Stimulated activated CD4-positive, alpha-beta T cell treated with anti-CD3 and anti-CD28 coated beads, Interleukin-1b, Interleukin-23, amount 100 ng/mL, for 1 hour (primary cell): ENCODE data around the gene FOXP2.
"Not testable (repeated sequence)": the region's sequence is repeated elsewhere in the genome, so short reads cannot be mapped to it uniquely, and the experiment has no call there.

ENCODE experiments used
- DNase-seq, 2 donors: peaks; one replicate each; pipeline ENCODE4 v3.0.0-alpha.2; 2020; ENCODE audit warnings: low read depth in 2 of 2

FOXP2 gene

DNA sequence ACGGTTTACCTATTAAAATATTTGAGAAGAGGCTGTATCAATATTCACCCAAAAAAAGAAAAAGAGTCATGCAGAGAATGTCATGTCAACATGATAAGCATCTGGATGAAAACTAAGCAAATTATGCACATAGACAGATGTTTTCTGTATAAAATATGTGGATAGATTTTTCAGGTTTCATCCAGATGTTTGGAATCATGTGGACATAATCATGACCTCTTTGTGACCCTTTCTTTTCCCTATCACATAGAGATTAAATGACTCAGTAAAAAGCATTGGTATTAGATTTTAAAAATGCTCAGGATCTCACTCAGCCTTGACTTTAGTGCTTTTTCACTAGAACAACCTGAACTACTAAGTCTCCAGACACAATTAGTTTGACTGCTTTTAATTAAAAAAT is 90.0 kb downstream of the FOXP2 start:
- no peak for DNase-seq

DNA sequence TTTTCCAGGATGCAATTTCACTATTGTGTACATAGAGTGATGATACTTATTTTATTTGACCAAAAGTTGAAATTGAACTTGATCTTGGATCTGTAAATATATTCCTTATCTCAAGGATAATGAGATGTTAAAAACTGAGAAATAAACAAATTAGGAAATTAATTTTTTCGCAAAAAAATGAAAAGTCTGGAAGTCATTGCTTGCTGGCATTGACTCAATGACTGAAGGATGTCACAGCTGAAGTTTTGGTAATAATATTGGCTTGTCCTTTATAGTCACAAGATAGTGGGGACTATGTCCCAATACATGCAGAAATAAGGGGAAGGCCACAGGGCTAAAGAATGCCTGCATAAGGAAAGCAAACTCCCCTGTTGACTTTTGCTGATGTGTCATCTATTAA is 92.8 kb downstream of the FOXP2 start:
- DNase-seq: no peak

DNA sequence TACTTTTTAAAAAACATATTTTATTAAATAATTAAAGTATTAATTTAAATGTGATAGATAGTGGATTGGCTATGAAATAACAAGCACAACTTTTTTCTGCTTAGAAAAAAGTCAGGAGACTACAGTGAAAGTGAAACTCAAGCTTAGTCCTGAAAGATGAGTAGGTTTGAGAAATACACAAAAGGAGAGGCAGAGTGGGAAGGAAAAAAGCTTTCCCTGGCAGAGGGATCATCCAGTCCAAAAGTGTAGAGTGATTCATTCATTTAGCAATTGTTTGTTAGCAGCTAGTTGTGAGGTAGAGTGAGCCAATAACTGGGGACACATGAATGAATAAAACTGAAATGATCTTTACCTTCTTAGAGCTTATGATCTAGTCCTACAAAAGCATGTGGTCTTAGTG is 93.5 kb downstream of the FOXP2 start:
- DNase-seq: no peak

DNA sequence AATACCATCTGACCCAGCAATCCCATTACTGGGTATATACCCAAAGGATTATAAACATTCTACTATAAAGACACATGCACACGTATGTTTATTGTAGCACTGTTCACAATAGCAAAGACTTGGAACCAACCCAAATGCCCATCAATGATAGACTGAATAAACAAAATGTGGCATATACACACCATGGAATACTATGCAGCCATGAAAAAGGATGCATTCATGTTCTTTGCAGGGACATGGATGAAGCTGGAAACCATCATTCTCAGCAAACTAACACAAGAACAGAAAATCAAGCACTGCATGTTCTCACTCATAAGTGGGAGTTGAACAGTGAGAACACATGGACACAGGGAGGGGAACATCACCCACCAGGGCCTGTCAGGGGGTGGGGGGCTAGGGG is 96.2 kb downstream of the FOXP2 start:
- DNase-seq: not testable (repeated sequence)

DNA sequence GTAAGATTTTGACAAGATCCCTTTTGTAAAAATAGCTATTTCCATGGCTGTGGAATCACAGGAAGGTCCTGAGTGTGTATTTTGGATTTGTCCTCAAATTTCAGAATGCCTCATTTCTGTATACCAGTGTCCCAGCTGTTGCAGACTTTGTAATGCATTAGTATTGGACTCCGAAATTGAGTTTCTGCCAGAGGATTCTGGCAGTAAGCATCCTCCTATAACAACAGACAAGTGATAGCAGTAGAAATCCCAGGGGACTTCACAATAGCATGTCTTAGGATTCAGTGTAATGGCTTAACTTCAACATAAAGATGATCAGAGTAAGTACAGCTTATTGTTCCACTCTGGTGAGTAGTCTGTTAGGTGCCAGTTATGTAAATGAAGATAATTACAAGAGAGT is 104.6 kb downstream of the FOXP2 start:
- no peak for DNase-seq

DNA sequence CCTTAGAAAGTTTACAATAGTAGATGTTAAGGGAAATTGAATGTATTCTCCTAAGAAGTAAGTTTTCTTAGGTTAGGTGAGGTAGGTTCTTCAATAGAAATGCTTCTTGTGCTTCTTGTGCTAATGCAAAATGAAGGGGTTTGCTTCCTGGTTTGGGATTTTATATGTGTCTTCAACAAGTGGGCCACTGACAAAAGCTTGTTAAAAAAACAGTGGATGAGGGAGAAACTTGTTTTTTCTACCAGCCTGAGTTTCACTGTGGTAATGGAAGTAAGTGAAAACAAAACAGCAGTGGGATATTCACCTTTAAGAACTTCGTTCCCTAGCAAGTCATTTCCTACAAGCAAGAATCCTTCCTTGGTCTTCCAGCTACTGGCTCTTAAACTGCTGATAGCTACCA is 107.5 kb downstream of the FOXP2 start:
- no peak for DNase-seq

DNA sequence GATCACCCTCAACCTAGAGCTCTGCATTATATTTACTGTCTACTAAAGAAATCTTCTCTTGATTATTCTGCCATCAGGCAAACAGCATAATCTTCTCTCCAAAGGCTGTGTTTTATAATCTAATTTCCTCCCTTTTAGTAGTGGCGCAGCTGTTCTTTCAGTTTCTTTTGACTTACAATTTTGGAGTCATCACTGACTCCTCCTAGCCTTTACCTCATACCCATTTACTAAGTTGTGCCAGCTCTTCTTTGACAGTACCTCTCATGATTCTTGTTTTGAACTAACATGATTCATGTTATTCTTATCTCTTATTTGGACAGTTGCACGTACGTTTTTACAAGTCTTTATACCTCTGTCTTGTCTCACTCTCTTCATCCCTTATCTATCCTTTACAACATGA is 113.0 kb downstream of the FOXP2 start:
- DNase-seq: no peak

DNA sequence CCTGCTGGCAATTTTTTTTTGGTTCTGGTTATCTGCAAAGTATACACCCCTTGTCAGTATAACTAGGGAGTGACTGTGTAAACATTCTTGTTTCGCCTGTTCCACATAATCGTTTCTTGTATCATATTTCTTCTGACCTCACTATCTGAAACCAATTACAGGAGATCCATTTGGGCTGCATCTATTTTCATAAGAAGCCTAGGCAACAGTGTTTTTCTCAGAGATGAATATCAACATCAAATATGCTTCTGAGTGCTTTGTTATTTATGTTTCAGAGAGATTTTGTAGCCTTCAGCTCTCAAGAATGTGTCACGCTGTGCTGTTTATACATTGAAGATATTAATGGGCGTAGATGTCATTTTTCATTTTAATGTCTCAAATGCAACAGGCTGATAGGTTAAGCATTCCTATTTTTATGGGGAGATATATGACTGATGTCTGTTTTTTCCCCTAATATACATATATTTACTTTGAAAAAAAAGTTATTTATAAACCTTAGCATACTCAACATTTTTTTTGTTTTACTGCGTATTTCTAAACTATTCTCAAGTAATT is 115.5 kb downstream of the FOXP2 start:
- DNase-seq: no peak

DNA sequence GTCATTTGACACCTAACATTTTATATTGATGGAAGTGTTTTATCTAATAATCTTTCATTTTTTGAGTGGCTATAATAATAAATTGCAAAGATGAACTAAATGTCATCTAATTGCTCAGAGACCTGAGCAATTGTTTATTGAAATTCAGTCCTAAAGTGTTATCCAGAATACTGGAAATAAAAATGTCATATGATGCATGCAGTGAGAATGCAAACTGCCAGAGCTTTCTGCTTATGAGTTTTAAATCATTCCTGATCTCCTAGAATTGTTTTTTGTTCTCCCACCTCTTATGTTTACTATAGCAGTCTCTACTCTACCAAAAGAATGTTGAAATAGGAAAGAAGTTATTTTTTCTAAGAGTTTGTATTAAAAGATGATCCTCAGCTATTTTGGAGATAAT is 116.7 kb downstream of the FOXP2 start:
- DNase-seq: no peak

DNA sequence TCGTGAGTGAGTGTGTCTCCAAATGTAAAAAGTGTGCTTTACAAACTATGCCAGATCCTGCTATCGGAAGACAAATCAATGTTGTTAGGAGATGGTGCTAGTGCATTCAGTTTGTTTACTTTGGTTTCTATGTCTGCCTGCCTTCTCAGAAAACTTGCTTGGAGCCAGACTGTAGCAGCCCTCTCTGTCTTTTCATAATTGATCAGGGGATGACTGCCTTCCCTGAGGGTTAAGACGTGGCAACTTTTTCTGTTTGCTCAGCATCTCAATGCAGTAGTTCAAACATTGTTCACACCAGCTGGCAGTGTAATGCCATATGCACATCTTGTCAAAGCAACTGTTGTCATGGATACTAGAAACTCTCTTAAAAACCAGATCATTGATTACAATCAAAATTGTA is 118.5 kb downstream of the FOXP2 start:
- DNase-seq: no peak

DNA sequence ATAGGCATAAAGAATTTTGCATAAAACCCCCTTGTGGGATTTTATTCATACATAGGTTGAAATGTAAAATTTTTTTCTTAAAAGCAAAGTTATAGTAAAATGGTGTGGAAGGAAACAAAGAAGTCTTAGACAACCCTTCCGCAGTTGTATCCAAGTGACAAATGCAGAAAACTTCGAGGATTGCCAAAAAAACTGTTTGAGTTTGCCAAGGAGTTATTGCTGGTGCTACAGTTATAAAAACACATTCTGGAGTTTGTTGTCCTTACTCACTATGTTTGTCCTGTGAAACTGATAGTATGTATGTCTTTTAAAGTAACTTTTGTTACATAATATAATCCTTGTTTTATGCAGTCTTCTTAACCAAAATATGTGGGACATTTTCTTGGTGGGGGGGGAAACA is 120.3 kb downstream of the FOXP2 start:
- DNase-seq: no peak

DNA sequence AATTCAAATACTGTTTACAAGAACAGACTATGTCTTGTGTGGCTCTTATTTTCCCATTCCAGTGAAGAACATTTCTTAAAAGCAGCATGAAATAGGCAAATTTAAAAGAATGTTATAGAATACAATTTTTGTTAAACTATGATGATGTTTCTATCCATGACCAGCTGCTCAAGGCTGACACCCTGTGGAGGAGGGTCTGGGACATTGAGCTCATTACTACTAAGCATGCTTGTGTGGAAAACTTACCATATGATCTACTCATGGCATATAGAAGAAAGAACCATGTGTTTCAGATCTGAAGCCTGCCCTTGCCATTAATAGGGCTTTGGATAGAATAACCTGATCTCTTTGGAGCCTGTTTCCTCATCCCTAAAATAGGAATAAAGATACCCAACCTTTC is 125.0 kb downstream of the FOXP2 start:
- no peak for DNase-seq

DNA sequence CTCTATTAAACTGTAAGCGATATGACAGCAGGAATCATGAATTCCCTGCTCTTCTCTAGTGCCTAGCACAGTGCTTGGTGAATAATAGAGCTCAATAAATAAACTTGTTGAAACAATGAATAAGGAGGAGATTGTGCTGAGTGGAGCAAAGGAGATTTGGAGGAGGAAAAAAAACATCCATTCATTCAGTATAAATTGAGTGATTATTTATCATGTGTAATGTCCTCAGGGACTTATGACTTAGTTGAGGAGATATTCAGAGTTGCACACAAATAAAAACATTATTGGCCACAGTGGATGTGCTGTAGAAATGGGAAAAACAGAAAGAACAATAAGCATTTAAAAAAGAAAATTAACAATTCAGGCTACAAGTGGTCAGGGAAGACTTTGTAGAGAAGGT is 125.7 kb downstream of the FOXP2 start:
- DNase-seq: no peak

DNA sequence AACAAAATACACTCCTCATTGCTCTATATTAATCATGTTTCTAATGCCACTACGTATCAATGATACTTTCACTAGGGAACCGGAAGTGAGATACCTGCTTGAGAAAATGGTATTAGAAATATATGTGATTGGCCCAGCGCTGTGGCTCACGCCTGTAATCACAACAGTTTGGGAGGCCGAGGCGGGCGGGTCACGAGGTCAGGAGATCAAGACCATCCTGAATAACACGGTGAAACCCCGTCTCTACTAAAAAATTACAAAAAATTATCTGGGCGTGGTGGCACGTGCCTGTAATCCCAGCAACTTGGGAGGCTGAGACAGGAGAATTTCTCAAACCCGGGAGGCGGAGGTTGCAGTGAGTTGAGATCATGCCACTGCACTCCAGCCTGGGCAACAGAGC is 132.7 kb downstream of the FOXP2 start:
- DNase-seq: not testable (repeated sequence)

DNA sequence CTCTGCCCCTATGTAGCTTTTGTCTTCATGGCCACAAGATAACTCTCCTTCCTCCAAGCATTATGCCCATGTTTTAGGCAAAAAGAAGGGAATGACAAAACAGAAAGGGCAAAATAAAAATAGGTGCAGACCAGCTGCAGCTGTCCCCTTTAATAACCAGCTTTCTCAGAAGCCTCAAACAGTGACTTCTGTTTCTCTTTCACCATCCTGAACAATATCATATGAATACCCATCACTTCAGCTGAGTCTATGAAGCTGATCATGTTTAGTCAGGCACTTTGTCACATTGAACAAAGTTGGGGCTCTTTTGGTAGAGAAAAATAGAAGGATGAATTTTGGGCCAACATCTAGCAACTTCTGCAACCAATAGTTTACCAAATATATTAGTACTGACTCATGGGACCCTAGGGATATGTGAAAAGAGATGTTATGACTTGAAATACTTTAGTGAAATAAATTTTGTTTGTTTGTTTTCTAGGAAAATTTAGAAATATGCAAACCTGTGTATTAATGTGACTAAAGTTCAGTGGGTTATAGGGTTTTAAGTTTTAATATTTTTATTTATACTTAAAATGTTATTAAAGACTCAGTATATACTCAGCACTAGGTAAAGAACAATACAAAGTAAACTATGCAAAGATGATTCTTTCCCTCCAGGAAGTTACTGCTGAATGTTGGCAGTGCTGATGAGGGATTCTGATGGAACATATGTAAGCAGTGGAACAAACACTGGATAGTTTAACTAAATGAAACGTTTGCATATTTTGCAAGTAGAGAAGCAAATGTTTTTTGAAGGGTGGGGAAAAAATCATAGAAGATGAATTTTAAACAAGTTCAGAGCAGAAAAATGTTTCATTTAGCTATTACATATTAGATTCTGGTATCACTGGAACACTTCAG is 133.7 kb downstream of the FOXP2 start:
- DNase-seq: no peak

DNA sequence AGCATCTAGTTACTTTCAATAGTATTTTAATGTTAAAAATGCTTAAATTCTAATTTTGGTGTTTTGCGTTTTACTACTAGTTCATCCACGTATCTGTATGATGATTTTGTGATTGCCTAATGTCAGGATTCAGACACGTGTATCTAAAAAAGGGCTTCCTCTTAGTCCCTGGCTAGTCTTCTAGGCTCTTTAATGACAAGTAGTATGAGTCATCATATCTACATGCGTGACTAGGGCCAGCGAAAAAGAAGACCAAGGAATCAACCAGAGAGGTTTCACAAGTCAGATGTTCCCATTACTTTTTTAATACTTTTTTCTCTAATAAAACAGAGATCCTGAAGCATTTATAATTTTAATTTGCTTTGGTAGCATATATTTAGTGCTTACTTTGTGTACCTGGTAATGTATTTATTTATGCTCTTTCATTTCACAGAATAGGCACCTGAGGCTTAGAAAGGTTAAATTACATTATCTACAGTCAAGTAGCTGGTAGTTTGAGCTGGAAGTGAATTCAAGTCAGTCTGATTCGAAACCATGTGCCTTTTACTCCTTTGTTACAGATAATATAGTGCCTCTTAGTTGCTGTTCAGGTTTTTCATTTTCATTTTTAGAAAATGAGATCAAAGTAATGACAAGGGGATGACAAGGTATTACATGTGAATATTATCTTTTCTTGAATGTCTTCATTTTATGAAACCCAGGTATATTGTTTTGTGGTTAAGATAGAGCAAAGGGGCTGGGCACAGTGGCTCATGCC is 140.3 kb downstream of the FOXP2 start:
- DNase-seq: no peak

DNA sequence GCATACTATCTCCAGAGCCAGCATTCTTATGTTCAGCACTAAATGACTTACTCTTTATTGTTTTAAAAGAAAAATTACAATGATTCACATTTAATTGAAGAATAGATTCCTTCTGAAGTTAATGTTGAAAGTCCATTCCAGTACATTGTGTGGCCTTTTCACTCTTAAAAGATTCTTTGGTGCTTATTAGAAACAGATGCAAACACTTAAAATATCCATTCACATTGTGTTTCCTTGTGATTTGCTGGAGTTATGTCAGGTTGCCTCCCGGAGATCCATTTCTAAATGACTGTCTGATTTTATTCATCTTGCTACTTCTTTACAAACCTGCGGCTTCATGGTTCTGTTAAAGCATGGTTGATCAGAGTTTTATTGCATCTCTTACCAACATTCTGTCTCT is 152.8 kb downstream of the FOXP2 start:
- DNase-seq: no peak

DNA sequence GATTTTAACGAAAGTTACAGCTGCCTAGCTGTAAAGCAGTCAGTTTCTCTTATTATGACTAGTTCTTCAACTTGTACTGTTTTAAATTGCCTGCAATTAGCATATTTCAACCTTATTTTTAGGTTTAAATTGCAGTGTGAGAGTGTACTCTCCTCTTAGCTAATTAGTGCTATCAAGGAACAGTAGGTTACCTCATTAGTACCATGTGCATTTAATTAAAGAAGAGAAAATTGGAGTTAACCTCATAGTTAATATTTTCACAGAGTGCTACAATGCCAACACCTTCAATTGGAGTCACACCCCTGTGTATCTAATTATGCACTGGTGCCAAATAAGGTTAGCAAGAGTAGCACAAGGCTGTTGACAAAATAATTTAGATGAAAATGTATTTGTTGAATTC is 154.6 kb downstream of the FOXP2 start:
- no peak for DNase-seq

DNA sequence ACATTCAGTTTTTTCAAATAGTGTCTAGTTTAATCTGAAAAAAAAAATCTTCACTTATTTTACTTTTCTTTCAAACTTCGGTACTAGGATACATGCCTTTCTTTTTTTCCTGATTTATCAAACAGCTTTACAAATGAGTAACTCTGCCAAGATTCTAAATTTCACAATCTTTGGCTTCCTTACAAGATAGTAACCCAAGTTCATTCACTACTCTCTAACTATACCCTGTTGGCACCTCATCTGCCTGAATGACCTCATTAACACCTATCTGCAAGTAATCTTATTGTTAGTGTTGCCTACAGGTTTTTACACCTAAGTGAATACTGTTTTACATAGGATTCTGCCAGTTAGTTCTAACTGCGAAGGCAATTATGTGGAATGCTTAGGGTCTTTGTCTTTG is 159.8 kb downstream of the FOXP2 start:
- DNase-seq: no peak

DNA sequence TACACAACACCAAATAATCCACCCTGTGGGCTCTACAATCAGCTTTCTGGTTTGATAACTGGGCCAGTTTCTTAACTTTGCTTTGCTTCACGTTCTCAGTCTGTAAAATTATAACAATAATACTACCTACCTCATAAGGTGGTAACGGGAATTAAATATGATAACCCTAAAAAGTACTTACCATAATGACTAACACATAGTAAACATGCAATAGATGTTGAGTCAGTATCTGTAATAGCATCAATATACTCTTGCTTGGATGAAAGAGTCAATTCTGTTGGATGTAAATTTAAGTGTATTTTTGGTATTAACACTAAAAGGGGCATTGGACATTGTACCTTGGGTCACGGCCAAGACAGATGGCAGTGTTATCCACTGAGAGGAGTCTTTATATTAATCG is 160.5 kb downstream of the FOXP2 start:
- DNase-seq: no peak

DNA sequence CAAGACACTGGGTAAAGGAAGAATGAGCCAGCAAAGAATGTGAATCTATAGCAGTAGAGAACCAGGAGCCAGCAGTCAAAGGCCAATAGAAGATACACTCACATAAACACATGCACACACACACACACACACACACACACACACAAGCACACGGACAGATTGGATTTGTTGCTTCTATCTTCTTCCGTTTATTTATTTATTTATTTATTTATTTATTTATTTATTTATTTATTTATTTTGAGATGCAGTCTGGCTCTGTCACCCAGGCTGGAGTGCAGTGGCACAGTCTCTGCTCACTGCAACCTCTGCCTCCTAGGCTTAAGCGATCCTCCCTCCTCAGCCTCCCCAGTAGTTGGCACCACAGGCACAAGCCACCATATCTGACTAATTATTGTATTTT is 166.3 kb downstream of the FOXP2 start:
- DNase-seq: not testable (repeated sequence)

DNA sequence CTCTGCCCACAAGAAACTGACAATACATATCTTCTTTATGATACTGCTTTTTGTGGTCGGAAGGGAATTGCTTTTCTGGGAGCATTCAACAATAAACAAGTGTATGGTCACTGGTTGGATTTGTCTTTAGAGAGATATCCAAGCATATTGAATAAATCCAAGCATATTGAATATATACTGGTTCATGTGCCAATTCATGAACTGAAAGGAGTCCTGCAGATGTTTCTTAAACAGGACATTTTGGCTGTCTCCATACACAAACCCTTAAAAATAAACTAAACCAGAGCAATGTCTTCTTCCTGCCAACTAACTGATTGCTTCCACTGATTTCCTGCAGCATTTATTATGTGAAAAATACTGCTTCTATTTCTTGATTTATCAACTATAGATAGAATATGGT is 173.9 kb downstream of the FOXP2 start:
- no peak for DNase-seq

DNA sequence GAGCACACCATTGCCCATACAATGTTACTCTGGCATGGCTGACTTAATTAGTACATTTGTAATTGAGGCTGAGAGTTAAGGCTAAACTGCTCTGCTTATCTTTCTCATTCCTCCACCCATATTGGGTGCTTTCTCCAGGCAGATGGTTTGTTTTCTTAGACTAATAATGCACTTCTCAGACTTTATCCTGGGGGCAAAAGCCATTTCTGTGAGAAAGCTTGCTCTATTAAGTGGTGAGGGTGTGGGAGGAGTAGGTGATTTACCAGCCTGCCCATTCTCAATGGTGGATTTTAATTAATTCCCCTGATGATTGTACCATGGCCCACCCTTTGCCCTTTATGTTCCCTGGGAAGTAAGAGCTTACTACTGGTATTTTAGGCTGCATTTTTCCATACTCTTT is 174.8 kb downstream of the FOXP2 start:
- DNase-seq: no peak
